ENCODE data around the gene ACACA.

The ACACA gene

DNA sequence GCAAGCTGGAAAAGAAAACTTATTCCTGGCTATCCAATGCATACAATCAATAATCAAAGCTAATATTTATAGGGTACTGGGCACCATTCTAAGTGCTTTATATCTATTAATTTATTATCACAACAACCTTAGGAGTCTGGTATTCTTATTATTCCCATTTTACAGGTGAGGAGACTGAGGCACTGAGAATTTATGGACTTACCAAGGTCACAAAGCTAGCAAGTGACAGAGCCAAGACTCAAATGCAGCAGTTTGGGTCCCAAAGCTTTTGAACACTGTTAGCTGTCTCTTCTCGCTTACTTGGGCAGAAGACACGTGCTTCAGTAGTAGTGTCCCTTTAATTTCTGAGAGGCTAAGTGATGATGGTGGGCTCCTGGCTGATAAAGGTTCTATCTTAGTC is 305.3 kb downstream of the ACACA start:
- no peak overlapping the region for H3K4me3 ChIP-seq (ENCODE audit: low read depth, low read length)
- DNase-seq (ENCODE audit: low read depth, low spot score), result no peak
- in situ Hi-C loops (cut with HindIII; ENCODE audit: low sequenced_read_pairs), result no loop called here
- TF ChIP-seq, protein P1, sequence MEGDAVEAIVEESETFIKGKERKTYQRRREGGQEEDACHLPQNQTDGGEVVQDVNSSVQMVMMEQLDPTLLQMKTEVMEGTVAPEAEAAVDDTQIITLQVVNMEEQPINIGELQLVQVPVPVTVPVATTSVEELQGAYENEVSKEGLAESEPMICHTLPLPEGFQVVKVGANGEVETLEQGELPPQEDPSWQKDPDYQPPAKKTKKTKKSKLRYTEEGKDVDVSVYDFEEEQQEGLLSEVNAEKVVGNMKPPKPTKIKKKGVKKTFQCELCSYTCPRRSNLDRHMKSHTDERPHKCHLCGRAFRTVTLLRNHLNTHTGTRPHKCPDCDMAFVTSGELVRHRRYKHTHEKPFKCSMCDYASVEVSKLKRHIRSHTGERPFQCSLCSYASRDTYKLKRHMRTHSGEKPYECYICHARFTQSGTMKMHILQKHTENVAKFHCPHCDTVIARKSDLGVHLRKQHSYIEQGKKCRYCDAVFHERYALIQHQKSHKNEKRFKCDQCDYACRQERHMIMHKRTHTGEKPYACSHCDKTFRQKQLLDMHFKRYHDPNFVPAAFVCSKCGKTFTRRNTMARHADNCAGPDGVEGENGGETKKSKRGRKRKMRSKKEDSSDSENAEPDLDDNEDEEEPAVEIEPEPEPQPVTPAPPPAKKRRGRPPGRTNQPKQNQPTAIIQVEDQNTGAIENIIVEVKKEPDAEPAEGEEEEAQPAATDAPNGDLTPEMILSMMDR (IDR thresholded peaks at IDR 0.05; ENCODE audit: low read depth, low read length), result no peak

DNA sequence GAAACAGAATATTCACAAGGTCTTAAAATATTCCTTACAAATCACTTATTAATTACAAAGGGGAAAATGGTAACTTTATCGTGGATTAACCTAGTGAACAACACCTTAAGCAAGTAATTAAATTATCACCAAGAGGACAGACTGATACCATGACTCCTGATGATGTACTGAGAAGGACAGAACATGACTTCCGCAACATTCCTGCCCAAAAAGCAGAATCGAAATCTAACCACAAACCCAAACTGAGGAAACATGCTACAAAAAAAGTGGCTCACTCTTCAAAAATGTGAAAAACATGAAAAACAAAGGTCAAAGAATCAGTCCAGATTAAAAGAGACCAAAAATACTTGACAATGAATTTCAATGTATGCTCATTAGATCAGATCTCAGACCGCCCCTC is 306.4 kb downstream of the ACACA start:
- TF ChIP-seq, protein P1 (IDR thresholded peaks at IDR 0.05; ENCODE audit: low read depth, low read length), result no peak
- in situ Hi-C loops (cut with HindIII; ENCODE audit: low sequenced_read_pairs), result no loop called here
- no peak overlapping the region for H3K4me3 ChIP-seq (ENCODE audit: low read depth, low read length)
- no peak for DNase-seq (ENCODE audit: low read depth, low spot score)

DNA sequence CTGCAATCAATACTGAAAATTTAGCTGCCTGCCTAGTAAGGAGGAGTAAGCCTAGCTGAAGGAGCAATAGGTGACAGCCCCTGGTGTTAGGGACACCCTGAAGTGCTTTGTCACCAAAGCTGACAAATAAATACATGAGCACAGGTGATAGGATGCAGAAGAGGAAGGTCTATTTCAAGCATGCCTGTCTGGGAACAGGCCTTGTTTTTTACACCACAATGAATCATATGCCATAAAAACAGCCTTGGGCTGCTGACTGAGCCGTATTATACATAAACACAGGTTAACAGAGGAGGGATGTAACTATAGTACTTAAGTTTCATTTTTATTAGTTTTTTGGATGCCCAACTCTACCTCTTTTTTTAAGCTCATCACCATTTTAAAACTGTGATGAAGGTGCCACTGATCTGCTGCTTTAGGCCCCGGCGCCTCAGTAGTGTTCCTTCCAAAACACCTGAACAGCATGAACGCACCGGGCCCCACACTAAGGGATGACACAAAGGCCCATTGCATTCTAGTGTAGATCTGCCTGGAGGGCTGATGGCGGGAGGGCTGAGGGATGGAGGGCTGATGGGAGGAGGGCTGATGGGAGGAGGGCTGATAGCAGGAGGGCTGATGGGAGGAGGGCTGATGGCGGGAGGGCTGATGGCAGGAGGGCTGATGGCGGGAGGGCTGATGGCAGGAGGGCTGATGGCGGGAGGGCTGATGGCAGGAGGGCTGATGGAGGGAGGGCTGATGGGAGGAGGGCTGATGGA is 307.5 kb downstream of the ACACA start:
- TF ChIP-seq, protein P1 (IDR thresholded peaks at IDR 0.05; ENCODE audit: low read depth, low read length), result no peak
- no peak overlapping the region for H3K4me3 ChIP-seq (ENCODE audit: low read depth, low read length)
- in situ Hi-C loops (cut with HindIII; ENCODE audit: low sequenced_read_pairs), result no loop called here
- DNase-seq (ENCODE audit: low read depth, low spot score), result peak; percentile 17

DNA sequence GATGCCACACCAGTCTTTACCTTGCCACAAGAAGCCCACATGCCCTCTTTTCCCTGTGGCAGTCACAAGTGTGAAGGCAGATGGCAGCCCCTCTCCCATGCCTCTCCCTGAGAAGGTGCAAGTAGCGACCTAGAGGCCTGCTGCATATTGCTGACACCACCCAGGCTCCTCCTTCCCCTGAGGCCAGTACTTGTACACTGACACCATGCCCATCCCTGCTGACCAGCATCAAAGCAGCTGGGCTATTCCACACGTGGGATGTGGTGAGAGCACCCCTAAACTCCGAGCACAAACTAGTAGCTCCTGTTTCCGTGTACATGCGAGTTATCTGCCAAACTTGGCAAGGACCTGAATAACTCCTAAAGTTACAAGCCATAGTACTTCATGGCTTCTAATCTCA is 308.5 kb downstream of the ACACA start:
- no peak for DNase-seq (ENCODE audit: low read depth, low spot score)
- in situ Hi-C loops (cut with HindIII; ENCODE audit: low sequenced_read_pairs), result no loop called here
- TF ChIP-seq, protein P1 (IDR thresholded peaks at IDR 0.05; ENCODE audit: low read depth, low read length), result no peak
- H3K4me3 ChIP-seq (ENCODE audit: low read depth, low read length), result no peak overlapping the region

DNA sequence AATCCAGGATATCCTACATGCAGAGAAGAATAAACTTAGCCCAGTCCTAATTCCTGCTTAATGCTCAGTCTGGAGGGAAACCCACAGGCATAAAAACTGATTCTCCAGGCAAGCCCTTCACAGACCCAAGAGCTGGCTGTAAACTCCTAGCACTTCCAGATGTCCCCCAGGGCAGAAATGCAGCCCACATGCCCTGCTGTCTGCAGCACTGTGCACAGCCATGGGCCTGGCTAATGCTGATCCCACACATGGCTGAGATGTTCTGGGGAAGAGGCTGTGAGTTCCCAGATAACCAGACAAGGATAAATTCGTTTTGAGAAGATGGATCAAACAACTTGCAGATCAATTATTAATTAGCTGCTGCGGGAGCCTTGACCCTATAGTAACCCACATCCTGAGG is 309.5 kb downstream of the ACACA start:
- H3K4me3 ChIP-seq (ENCODE audit: low read depth, low read length), result no peak overlapping the region
- DNase-seq (ENCODE audit: low read depth, low spot score), result no peak
- TF ChIP-seq, protein P1 (IDR thresholded peaks at IDR 0.05; ENCODE audit: low read depth, low read length), result no peak
- in situ Hi-C loops (cut with HindIII; ENCODE audit: low sequenced_read_pairs), result no loop called here

DNA sequence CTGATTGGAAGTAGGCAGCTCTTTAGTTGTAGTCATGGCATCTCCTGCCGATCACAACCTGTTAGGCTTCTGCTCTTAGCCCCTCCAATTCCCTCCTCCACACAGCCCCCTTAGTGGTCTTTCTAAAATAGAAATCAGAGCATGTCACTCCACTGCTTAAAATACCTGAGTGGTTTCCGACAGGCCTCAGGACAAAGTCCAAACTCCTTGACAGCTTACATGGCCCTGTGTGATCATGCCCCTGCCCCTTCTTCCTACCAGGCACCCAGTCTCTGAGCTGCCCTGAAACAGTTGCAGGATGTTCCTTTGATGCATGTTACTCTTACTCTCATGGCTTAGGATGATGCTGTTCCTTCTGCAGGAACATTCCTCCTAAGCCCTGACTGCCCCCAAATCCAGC is 310.6 kb downstream of the ACACA start:
- TF ChIP-seq, protein P1 (IDR thresholded peaks at IDR 0.05; ENCODE audit: low read depth, low read length), result no peak
- no peak overlapping the region for H3K4me3 ChIP-seq (ENCODE audit: low read depth, low read length)
- DNase-seq (ENCODE audit: low read depth, low spot score), result no peak
- in situ Hi-C loops (cut with HindIII; ENCODE audit: low sequenced_read_pairs), result no loop called here

All from astrocyte of the spinal cord (primary cell).